ENCODE measurements around the gene DUSP22.

DUSP22 gene

DNA sequence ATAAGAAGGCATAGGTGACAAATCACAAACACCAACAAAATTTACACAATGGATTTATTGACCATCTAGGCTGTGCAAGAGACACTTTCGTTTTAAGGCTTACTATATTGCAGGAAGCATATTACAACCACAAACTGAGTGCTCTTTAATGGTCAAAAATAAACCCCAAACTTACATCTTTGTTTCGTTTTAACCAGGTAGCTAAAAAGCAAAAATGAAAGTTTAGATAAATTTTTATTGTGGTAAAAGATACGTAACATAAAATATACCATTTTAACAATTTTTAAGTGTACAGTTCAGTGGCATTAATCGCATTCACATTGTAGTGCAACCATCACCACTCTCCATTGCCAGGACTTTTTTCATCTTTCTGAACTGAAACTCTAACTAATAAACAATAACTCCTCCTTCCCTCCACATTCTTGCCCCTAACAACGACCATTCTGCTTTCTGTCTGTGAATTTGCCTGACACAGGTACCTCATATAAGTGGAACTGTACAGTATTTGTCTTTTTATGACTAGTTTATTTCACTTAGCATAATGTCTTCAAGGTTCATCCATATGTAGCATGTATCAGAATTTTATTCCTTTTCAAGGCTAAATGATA lies 32.3 kb upstream of the DUSP22 start:
- Mint-ChIP-seq H3K27me3 (no peaks in the 10 kb centered on the region), H3K9me3 (peaks cover 8% of the 10 kb centered on the region), H3K27ac (peak overlapping the region; percentile 34), H3K4me3 (peak overlapping the region; percentile 7), H3K4me1 (peaks cover 54% of the 10 kb centered on the region), H3K36me3 (peaks cover 1% of the 10 kb centered on the region)
- CTCF ChIA-PET = no interaction called here
- DNase-seq = no peak

DNA sequence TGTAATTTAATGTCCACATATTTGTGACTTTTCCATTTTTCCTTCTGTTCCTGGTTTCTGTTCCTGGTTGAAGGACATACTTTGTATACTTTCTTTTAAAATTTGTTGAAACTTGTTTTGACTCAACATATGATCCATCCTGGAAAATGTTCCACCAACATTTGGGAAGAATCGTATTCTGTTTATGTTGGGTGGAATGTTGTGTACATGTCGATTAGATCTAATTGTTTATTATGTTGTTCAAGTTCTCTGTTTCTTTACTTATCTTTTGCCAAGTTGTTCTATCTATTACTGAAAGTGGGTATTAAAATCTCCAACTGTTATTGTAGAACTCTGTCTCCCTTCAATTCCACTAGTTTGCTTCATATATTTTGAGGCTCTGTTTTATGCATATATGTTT lies 27.7 kb upstream of the DUSP22 start:
- H3K4me3 Mint-ChIP-seq = no peak overlapping the region
- peaks cover 1% of the 10 kb centered on the region for H3K9me3 Mint-ChIP-seq
- no peaks in the 10 kb centered on the region for H3K27me3 Mint-ChIP-seq
- CTCF ChIA-PET = no interaction called here
- H3K27ac Mint-ChIP-seq = no peak overlapping the region
- DNase-seq = no peak
- H3K36me3 Mint-ChIP-seq = no peaks in the 10 kb centered on the region
- H3K4me1 Mint-ChIP-seq = peaks cover 14% of the 10 kb centered on the region

DNA sequence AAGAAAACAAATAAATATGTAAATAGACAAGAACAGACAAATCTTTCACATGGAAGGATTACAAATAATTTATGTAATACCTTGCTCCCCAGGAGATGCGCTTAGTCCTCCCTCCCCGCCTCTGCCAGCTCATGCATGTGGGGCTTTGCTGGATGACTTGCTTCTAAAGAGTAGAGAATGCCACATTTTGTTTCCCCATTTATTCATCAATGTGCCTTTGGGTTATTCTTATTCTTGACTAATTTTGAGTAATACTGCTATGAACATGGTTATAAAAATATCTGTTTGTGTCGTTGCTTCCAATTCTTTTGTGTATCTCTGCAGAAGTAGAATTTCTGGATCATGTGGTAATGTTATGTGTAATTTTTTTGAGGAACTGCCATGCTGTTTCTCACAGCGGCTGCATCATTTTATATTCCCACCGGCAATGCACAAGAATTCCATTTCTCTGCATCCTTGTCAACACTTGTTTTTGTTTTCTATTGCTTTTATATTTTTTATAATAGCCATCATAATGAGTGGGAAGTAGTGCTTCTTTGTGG lies 23.8 kb upstream of the DUSP22 start:
- H3K27ac Mint-ChIP-seq = no peak overlapping the region
- CTCF ChIA-PET = no interaction called here
- H3K36me3 Mint-ChIP-seq = peaks cover 1% of the 10 kb centered on the region
- no peak overlapping the region for H3K4me3 Mint-ChIP-seq
- no peaks in the 10 kb centered on the region for H3K27me3 Mint-ChIP-seq
- DNase-seq = no peak
- peaks cover 26% of the 10 kb centered on the region for H3K4me1 Mint-ChIP-seq
- peaks cover 8% of the 10 kb centered on the region for H3K9me3 Mint-ChIP-seq

DNA sequence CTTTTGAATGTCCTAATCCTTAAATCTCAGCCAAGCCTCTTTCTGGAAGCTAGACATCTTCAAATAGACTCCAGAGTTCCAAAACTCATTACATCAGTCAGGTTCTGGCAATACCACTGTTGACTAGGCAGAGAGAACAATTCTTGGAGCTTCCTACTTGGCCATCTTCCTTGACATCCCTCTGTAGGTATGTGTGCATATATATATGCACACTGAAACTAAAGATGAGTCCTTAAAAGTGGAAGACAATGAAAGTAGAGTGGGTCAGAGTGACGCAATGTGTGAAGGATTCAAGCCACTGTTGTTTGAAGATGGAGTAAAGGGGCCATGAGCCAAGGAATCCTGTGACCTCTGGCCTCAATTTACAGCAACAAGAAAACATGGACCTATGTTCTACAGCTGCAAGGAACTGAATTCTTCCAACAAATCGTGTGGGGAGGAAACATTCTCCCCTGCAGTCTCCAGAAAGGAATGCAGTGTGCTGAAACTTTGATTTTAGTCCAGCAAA lies 18.7 kb upstream of the DUSP22 start:
- CTCF ChIA-PET = no interaction called here

DNA sequence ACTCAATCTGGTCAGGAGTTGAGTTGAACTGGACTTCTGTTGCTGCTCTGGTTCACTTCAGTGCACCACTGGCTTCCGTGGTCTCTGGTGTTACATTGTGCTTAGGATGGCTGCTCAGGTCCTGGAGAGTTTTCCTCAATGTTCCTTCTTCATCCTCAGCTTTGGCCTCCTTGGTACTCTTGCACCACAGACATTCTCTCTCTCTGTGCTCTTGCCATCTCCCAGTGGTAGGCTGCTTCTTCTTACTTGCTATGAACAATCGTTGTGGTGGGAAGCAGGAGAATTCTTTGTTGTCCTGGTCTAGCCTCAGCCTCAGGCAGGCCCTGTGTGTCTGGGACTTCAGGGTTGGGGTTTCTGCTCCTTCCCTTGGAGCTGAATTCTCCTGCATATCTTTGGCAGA lies 14.5 kb upstream of the DUSP22 start:
- Mint-ChIP-seq H3K27me3 (peaks cover 12% of the 10 kb centered on the region), H3K36me3 (no peaks in the 10 kb centered on the region)
- CTCF ChIA-PET = no interaction called here

More for the DNA sequence above, 18.7 kb upstream of the DUSP22 start:
- H3K27me3 Mint-ChIP-seq = peaks cover 7% of the 10 kb centered on the region
- H3K4me1 Mint-ChIP-seq = peaks cover 26% of the 10 kb centered on the region
- H3K36me3 Mint-ChIP-seq = peaks cover 1% of the 10 kb centered on the region
- no peak overlapping the region for H3K4me3 Mint-ChIP-seq
- peaks cover 7% of the 10 kb centered on the region for H3K9me3 Mint-ChIP-seq
- no peak for DNase-seq
- H3K27ac Mint-ChIP-seq = no peak overlapping the region

DNA sequence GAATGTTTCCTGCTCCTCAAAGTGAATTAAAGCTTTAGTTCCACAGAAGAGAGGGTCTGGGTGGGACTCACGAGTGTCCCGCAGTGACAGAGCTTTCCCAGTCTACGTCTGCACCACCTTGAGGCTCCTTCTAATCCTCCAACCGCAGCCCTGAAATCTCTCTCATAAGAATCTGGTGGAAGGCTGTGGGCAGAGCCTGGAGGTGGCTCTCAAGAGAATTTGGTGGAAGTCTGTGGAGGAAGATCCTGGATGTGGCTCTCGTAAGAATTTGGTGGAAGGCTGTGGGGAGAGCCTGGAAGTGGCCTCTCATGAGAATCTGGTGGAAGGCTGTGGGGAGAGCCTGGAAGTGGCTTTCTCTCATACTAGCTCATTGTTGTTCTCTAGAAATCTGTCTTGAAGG lies 13.8 kb upstream of the DUSP22 start:
- Mint-ChIP-seq H3K4me1 (no peaks in the 10 kb centered on the region), H3K9me3 (peaks cover 2% of the 10 kb centered on the region), H3K27me3 (peaks cover 12% of the 10 kb centered on the region), H3K36me3 (no peaks in the 10 kb centered on the region), H3K27ac (no peak overlapping the region), H3K4me3 (no peak overlapping the region)
- DNase-seq = no peak
- CTCF ChIA-PET = no interaction called here

More for the DNA sequence above, 14.5 kb upstream of the DUSP22 start:
- H3K9me3 Mint-ChIP-seq = peaks cover 2% of the 10 kb centered on the region
- DNase-seq = no peak
- no peak overlapping the region for H3K4me3 Mint-ChIP-seq
- H3K27ac Mint-ChIP-seq = no peak overlapping the region
- peaks cover 2% of the 10 kb centered on the region for H3K4me1 Mint-ChIP-seq

DNA sequence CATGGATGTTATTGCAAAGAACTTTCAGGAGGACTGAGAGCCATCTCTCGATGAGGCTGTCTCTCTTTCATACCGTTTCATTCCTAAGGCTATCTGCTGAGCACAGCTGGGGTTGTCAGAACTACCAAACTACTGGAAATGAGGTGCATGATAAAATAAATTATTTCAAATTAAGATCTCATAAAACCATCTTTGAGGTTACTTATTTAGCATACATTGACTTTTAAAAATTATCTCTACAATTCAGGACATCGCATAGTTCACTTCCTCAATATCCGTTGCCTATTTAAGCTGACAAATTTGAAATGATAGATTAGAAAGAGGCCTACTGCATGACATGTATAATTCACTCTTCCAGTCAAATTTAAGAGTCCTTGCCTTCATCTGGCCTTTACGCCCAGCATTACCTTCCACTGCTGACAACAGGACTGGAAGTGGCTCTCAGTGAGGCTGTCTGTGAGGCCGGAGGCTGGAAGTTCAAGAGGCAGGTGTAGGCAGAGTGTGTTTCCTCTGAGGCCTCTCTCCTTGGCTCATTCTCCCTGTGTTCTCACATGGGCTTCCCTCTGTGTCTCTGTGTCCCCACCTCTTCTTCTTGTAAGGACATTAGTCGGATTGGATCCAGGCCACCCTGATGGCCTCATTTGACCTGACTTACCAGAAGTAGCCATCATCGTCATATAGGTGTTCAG lies 12.8 kb upstream of the DUSP22 start:
- CTCF ChIA-PET = no interaction called here
- no peak for DNase-seq
- no peaks in the 10 kb centered on the region for H3K36me3 Mint-ChIP-seq
- H3K4me3 Mint-ChIP-seq = no peak overlapping the region
- peaks cover 7% of the 10 kb centered on the region for H3K4me1 Mint-ChIP-seq
- H3K27ac Mint-ChIP-seq = no peak overlapping the region
- peaks cover 2% of the 10 kb centered on the region for H3K9me3 Mint-ChIP-seq
- H3K27me3 Mint-ChIP-seq = peaks cover 12% of the 10 kb centered on the region

DNA sequence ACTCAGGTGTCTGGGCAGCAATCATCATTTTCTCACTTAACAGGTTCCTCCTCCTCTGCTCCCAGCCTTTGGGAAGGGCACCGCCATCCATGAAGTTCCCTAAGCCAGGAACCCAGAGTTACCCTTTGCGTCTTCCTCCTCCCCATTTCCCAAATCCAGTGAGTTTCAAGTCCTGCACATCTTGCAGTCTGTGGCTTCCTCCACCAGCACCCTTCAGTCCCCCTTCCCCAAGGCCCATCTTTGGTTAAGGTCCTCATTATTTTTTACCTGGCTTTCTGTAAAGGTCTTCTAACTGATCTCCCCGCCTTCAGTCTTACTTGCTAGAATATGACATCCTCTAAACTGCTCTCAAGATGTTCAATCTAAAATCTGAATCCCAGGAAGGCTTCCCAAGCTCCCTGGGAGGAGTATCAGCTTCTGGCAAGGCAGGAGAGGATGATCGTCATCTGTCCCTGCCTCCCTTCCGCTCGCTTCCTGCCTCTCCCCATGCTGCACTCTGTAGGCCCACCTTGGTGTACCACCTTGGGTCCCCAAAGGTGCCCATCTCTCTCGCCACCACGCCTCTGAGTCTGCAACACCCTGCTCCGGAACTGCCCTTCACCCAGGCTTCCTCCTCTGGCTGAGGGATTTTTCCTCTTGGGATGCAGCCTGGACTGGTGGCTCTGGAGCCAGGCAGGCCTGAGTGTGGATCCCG lies 11.4 kb upstream of the DUSP22 start:
- Mint-ChIP-seq H3K36me3 (no peaks in the 10 kb centered on the region), H3K27me3 (peaks cover 12% of the 10 kb centered on the region), H3K4me3 (no peak overlapping the region), H3K9me3 (peaks cover 2% of the 10 kb centered on the region), H3K4me1 (peaks cover 21% of the 10 kb centered on the region), H3K27ac (no peak overlapping the region)
- no peak for DNase-seq
- CTCF ChIA-PET = no interaction called here

DNA sequence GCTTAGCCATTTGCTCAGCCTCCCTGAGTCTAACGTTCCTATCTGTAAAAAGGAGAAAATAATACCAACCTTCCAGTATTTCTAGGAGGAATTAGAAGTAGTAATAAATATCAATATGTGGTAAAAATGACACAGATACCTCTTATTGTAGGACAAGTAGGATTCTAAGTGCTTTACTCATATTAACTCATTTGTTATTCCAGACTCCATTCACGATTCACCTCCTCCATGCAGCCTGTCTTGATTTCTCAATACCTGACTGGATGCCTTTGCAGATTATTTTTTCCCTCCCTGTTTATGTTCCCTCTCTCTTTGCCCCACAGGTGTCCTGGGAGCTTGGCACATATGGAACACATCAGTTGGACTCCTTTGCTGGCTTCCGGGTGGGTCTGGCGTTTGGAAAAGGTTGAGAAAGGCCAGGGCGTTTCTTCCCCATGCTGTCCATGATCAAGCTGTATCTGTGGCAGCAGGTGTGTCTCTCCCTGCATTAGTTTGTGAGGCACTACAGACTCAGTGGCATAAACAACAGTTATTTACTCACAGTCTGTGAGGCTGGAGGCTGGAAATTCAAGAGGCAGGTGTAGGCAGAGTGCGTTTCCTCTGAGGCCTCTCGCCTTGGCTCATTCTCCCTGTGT lies 10.7 kb upstream of the DUSP22 start:
- no peak overlapping the region for H3K4me3 Mint-ChIP-seq
- peaks cover 24% of the 10 kb centered on the region for H3K4me1 Mint-ChIP-seq

DNA sequence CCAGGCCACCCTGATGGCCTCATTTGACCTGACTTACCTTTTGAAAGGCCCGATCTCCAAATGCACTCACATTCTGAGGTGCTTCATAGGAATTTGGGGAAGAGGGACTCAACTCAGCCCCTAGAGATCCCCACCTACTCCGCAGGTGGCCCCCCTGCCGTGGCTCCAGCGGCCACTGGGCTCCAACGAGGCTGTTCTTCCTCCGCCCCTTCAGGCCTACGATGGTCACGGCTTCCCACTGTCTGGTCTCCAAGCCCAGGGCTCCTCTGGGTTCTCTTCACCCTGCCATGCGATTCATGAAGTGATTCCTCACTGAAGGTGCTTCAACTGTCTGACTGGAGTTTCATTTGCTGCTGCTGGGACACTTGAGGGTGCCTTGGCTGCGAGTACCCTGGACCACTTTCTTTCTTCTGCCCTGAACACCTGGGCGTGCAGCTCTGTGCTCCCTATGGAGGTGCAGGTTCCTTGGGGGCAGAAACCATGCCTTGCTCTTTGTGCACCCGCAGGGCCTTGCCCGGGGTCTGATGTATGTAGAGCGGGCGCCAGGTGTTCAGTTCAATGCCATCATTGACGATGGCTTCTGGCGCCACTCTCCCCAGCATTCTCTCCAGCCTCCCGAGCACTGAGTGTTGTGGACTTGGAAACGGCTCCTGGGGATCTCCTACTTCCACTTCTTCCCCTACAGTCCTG lies 10.0 kb upstream of the DUSP22 start:
- Mint-ChIP-seq H3K4me3 (no peak overlapping the region), H3K9me3 (peaks cover 2% of the 10 kb centered on the region), H3K36me3 (no peaks in the 10 kb centered on the region), H3K27ac (no peak overlapping the region), H3K4me1 (peaks cover 26% of the 10 kb centered on the region), H3K27me3 (peaks cover 12% of the 10 kb centered on the region)
- no peak for DNase-seq
- CTCF ChIA-PET = no interaction called here

More for the DNA sequence above, 10.7 kb upstream of the DUSP22 start:
- DNase-seq = no peak
- H3K9me3 Mint-ChIP-seq = peaks cover 2% of the 10 kb centered on the region
- H3K36me3 Mint-ChIP-seq = no peaks in the 10 kb centered on the region
- peaks cover 12% of the 10 kb centered on the region for H3K27me3 Mint-ChIP-seq
- CTCF ChIA-PET = no interaction called here
- no peak overlapping the region for H3K27ac Mint-ChIP-seq

DNA sequence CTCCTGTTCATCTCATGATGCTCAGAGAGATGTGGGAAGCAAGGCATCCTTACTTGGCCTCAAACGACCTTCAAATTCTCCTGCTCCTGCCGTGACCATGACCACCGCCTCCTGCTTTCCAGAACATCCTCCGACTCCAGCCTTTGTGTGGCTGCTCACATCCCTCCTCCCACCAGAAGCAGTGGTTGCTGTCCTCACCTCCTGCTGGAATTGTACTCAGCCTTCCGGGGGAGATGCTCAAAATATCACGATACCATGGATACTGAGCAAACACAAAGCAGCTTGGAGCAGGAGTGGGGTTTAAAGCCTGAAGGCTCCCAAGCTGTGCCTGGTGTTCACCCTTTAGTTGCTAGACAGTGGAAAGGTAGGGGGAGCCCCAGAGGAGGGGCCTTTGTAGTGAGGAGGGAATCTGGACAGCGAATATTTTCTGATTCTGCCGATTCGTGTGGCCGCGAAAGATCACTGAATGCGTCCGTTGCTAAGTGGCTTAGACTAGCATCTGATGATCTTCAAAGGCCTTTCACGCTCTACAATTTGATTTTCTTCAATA lies 9.3 kb upstream of the DUSP22 start:
- H3K4me3 Mint-ChIP-seq = no peak overlapping the region
- no peak overlapping the region for H3K27ac Mint-ChIP-seq
- CTCF ChIA-PET = no interaction called here
- H3K9me3 Mint-ChIP-seq = peaks cover 2% of the 10 kb centered on the region
- peaks cover 1% of the 10 kb centered on the region for H3K36me3 Mint-ChIP-seq
- DNase-seq = no peak
- peaks cover 30% of the 10 kb centered on the region for H3K4me1 Mint-ChIP-seq
- H3K27me3 Mint-ChIP-seq = peaks cover 8% of the 10 kb centered on the region

DNA sequence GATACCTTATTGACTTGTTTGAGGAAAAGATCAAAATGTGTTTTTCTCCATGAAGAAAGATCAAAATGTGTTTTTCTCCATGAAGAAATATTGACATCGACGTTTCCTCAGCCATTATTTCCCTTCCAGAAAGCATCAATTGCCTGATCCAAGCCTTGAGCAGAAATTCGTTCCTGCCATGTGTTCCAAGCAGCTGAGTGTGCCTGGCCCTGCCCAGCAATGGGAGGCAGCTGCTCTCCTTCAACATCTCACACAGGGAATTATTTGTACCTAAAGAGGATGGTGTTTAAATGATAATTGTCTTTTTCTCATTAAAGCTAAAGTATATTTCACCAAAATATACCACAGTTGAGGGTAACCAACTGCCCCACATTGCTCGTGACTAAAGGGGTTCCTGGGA lies 7.8 kb upstream of the DUSP22 start:
- DNase-seq = no peak

DNA sequence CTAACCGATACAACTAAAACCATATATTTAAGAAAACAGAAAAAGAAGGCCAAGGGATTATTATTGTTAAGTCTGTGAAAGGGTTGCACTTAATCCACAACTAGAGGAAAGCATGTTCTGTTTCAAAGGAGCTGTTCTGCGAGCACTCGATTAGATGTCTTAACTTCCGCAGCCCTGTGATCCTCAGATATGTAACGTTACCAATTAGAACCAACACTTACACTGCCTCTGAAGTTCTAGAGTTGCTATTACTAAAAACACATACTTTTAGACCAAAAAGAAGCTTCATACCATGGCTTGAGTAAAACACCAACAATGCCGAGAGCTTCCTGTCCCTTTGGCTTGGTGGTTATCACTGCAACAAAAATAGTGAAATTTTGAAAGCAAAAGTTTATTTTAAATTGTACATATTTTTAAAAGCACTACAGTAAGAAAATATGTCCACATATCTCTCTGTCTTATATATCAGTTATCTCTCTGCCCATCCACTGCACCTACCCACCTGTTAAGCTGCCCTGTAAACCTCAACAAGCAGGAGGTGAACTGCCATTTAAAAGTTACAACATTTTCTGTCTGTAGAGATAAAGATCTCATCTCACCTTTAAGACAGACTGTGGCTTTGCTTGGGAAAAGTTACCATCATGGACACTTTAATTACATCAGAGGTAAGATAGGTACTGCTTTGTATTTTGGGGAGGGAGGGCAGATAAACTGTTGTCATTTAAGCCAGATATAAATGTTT lies 7.1 kb upstream of the DUSP22 start:
- DNase-seq = no peak
- H3K4me3 Mint-ChIP-seq = no peak overlapping the region
- peaks cover 2% of the 10 kb centered on the region for H3K9me3 Mint-ChIP-seq
- CTCF ChIA-PET = interaction anchor here (0.6 to 1.4 kb wide), 2 partner anchors 53 to 90 kb away, joined by 3 to 5 read pairs; no protein-coding TSS in a partner anchor
- H3K27me3 Mint-ChIP-seq = no peaks in the 10 kb centered on the region
- H3K27ac Mint-ChIP-seq = peak overlapping the region; percentile 66
- peaks cover 7% of the 10 kb centered on the region for H3K36me3 Mint-ChIP-seq
- peaks cover 39% of the 10 kb centered on the region for H3K4me1 Mint-ChIP-seq

More for the DNA sequence above, 7.8 kb upstream of the DUSP22 start:
- peak overlapping the region; percentile 29 for H3K27ac Mint-ChIP-seq
- peaks cover 2% of the 10 kb centered on the region for H3K9me3 Mint-ChIP-seq
- H3K4me1 Mint-ChIP-seq = peaks cover 36% of the 10 kb centered on the region
- H3K27me3 Mint-ChIP-seq = peaks cover 4% of the 10 kb centered on the region
- H3K36me3 Mint-ChIP-seq = peaks cover 3% of the 10 kb centered on the region
- no peak overlapping the region for H3K4me3 Mint-ChIP-seq
- CTCF ChIA-PET = no interaction called here
